EH (cell line): ENCODE results near the gene CYLD.
A peak's percentile ranks its signal among the peaks of the same experiment; 100 is the strongest.

Experiments
- DNase-seq: peaks from one replicate; pipeline ENCODE4 v3.0.0-alpha.2; 2015; ENCODE audit warnings: low read depth

Gene CYLD

GRCh38 chr16:50820225-50820624 is 78.3 kb downstream of the CYLD start:
- DNase-seq = no peak

- peak; percentile 32 for DNase-seq
These were observed 79.7 kb downstream of the CYLD start for GRCh38 chr16:50821586-50821985.

- no peak for DNase-seq
These were observed 80.8 kb downstream of the CYLD start for GRCh38 chr16:50822671-50823070.

GRCh38 chr16:50826797-50827316 is 85.0 kb downstream of the CYLD start:
- no peak for DNase-seq

GRCh38 chr16:50828164-50828702 is 86.3 kb downstream of the CYLD start:
- no peak for DNase-seq

GRCh38 chr16:50830698-50831097 is 88.8 kb downstream of the CYLD start:
- DNase-seq = no peak

GRCh38 chr16:50831751-50832150 is 89.9 kb downstream of the CYLD start:
- no peak for DNase-seq

- no peak for DNase-seq
These were observed 92.0 kb downstream of the CYLD start for GRCh38 chr16:50833929-50834328.

GRCh38 chr16:50834701-50835100 is 92.8 kb downstream of the CYLD start:
- DNase-seq = no peak

GRCh38 chr16:50835358-50836060 is 93.6 kb downstream of the CYLD start:
- no peak for DNase-seq

GRCh38 chr16:50836121-50836621 is 94.3 kb downstream of the CYLD start:
- DNase-seq = no peak

GRCh38 chr16:50837324-50837723 is 95.4 kb downstream of the CYLD start:
- DNase-seq = no peak

GRCh38 chr16:50838165-50838564 is 96.3 kb downstream of the CYLD start:
- DNase-seq = no peak

- no peak for DNase-seq
These were observed 97.0 kb downstream of the CYLD start for GRCh38 chr16:50838885-50839284.

GRCh38 chr16:50839356-50839755 is 97.5 kb downstream of the CYLD start:
- no peak for DNase-seq

- no peak for DNase-seq
These were observed 98.2 kb downstream of the CYLD start for GRCh38 chr16:50839920-50840729.

GRCh38 chr16:50841081-50841886 is 99.4 kb downstream of the CYLD start:
- no peak for DNase-seq

GRCh38 chr16:50842013-50842505 is 100.2 kb downstream of the CYLD start:
- no peak for DNase-seq

- DNase-seq = no peak
These were observed 100.7 kb downstream of the CYLD start for GRCh38 chr16:50842589-50842988.

- no peak for DNase-seq
These were observed 103.0 kb downstream of the CYLD start for GRCh38 chr16:50844840-50845239.

- DNase-seq = no peak
These were observed 103.4 kb downstream of the CYLD start for GRCh38 chr16:50845296-50845695.

- no peak for DNase-seq
These were observed 104.6 kb downstream of the CYLD start for GRCh38 chr16:50846511-50846910.
